Measurements from ENCODE around the gene ECE1.
A peak's percentile ranks its signal among the peaks of the same experiment; 100 is the strongest.
"Not testable (repeated sequence)": the region's sequence is repeated elsewhere in the genome, so short reads cannot be mapped to it uniquely, and the experiment has no call there.

ECE1 gene

DNA sequence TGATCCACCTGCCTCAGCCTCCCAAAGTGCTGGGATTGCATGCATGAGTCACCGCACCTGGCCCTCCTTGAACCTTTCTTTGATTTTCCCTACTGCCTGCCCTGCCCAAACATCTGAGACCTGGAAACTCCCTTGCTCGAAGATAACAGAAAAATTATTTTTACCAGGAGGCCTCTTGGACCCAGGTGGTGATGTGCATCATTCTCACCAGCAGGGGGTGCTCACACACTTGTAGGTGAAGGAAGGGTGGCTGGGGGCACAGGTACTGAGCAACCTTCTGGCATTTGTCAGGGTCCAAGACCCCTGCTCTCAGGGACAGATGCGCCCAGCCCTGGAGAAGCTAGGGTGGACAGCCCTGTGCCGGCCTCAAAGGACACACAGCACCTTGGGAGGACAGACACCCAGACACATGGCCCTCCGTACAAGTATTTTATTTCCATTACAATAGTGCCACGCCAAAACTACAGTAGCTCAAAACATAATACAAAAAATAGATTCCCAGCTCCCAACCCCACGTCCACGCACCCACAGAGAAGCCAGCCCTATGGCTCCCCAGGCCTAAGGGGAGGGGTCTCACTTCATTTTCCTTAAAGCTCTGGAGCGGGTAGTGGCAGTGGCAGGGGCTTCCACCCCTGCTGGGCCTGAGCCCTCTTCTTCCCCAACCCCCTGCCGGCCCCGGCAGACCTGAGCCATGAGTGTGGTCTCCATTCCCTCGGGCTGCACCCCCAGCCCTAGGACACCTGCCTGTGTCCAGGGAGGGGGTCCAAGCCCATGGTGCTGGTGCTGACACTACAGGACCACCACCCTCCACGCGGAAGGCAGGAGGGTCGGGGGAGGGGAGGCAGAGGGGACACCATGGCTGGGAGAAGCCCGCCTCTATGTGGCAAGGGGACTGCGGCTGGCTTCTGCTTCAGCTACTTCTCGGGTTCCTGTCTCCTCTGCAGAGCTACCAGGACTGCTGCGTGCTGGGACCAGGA is 73.1 kb downstream of the ECE1 start:
- Histone ChIP-seq H3K27ac (replicated peaks) (no peak overlapping the region), H3K4me3 (replicated peaks; ENCODE audit: insufficient read depth, low read length) (no peak overlapping the region), H3K27me3 (ENCODE audit: insufficient read depth, poor library complexity, severe bottlenecking) (no peaks in the 10 kb centered on the region)
- peak in 1 of 2 experiments; percentile 64 for DNase-seq (ENCODE audit: low read depth in 1 of 2, low spot score in 1 of 2)
- TF ChIP-seq SPI1 (IDR thresholded peaks at IDR 0.05; ENCODE audit: borderline replicate concordance, low read depth) (no peak), POLR2AphosphoS5 (IDR thresholded peaks at IDR 0.05; ENCODE audit: low read depth) (no peak), GABPA (IDR thresholded peaks at IDR 0.05; ENCODE audit: low read depth) (no peak)
- TF ChIP-seq, protein P1, sequence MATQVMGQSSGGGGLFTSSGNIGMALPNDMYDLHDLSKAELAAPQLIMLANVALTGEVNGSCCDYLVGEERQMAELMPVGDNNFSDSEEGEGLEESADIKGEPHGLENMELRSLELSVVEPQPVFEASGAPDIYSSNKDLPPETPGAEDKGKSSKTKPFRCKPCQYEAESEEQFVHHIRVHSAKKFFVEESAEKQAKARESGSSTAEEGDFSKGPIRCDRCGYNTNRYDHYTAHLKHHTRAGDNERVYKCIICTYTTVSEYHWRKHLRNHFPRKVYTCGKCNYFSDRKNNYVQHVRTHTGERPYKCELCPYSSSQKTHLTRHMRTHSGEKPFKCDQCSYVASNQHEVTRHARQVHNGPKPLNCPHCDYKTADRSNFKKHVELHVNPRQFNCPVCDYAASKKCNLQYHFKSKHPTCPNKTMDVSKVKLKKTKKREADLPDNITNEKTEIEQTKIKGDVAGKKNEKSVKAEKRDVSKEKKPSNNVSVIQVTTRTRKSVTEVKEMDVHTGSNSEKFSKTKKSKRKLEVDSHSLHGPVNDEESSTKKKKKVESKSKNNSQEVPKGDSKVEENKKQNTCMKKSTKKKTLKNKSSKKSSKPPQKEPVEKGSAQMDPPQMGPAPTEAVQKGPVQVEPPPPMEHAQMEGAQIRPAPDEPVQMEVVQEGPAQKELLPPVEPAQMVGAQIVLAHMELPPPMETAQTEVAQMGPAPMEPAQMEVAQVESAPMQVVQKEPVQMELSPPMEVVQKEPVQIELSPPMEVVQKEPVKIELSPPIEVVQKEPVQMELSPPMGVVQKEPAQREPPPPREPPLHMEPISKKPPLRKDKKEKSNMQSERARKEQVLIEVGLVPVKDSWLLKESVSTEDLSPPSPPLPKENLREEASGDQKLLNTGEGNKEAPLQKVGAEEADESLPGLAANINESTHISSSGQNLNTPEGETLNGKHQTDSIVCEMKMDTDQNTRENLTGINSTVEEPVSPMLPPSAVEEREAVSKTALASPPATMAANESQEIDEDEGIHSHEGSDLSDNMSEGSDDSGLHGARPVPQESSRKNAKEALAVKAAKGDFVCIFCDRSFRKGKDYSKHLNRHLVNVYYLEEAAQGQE (IDR thresholded peaks at IDR 0.05; ENCODE audit: insufficient replicate concordance, low read depth) = no peak
- TF ChIP-seq, protein P2, sequence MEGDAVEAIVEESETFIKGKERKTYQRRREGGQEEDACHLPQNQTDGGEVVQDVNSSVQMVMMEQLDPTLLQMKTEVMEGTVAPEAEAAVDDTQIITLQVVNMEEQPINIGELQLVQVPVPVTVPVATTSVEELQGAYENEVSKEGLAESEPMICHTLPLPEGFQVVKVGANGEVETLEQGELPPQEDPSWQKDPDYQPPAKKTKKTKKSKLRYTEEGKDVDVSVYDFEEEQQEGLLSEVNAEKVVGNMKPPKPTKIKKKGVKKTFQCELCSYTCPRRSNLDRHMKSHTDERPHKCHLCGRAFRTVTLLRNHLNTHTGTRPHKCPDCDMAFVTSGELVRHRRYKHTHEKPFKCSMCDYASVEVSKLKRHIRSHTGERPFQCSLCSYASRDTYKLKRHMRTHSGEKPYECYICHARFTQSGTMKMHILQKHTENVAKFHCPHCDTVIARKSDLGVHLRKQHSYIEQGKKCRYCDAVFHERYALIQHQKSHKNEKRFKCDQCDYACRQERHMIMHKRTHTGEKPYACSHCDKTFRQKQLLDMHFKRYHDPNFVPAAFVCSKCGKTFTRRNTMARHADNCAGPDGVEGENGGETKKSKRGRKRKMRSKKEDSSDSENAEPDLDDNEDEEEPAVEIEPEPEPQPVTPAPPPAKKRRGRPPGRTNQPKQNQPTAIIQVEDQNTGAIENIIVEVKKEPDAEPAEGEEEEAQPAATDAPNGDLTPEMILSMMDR (IDR thresholded peaks at IDR 0.05; ENCODE audit: insufficient read depth, low read length) = peak; percentile 69

DNA sequence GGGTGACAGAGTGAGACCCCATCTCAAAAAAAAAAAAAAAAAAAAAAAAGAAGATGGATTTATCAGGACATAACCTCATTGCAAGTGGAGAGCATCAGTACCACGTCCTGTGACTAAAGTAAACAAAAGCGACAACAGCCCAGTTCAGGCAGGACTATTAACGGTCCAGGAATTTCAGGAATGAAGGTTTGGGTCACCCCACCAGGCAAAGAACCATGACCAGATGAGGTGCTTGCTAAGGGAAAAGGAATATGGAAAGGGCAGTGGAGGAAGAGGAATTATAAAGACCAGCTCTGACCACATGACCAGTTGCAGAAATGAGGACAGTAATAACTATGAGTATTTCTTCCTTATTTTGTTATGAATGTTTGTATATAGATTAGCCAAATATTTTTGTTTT is 78.1 kb downstream of the ECE1 start:
- Histone ChIP-seq H3K27me3 (ENCODE audit: insufficient read depth, poor library complexity, severe bottlenecking) (no peaks in the 10 kb centered on the region), H3K27ac (replicated peaks) (no peak overlapping the region), H3K4me3 (replicated peaks; ENCODE audit: insufficient read depth, low read length) (no peak overlapping the region)
- DNase-seq (ENCODE audit: low read depth in 1 of 2, low spot score in 1 of 2) = no peak
- TF ChIP-seq, protein P2 (IDR thresholded peaks at IDR 0.05; ENCODE audit: insufficient read depth, low read length) = no peak
- TF ChIP-seq POLR2AphosphoS5 (IDR thresholded peaks at IDR 0.05; ENCODE audit: low read depth) (no peak), GABPA (IDR thresholded peaks at IDR 0.05; ENCODE audit: low read depth) (no peak), SPI1 (IDR thresholded peaks at IDR 0.05; ENCODE audit: borderline replicate concordance, low read depth) (no peak)
- TF ChIP-seq, protein P1 (IDR thresholded peaks at IDR 0.05; ENCODE audit: insufficient replicate concordance, low read depth) = no peak

DNA sequence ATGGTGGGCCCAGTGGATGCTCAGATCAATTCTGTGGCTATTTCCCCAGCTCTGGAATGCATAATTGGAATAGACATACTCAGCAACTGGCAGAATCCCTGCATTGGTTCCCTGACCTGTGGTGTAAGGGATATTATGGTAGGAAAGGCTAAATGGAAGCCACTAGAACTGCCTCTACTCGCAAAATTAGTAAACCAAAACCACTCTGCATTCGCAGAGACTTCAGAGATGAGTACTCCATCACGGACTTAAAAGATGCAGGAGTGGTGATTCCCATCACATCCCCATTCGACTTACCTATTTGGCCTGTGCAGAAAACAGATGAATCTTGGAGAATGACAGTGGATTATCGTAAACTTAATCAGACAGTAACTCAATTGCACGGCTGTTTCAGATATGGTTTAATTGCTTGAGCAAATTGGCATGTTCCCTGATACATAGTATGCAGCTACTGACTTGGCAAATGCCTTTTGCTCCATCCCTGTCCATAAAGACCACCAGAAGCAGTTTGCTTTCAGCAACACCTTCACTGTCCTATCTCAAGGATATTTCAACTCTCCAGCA is 82.0 kb downstream of the ECE1 start:
- H3K4me3 ChIP-seq (replicated peaks; ENCODE audit: insufficient read depth, low read length); DNase-seq (ENCODE audit: low read depth in 1 of 2, low spot score in 1 of 2); H3K27me3 ChIP-seq (ENCODE audit: insufficient read depth, poor library complexity, severe bottlenecking); H3K27ac ChIP-seq (replicated peaks): not testable (repeated sequence)

DNA sequence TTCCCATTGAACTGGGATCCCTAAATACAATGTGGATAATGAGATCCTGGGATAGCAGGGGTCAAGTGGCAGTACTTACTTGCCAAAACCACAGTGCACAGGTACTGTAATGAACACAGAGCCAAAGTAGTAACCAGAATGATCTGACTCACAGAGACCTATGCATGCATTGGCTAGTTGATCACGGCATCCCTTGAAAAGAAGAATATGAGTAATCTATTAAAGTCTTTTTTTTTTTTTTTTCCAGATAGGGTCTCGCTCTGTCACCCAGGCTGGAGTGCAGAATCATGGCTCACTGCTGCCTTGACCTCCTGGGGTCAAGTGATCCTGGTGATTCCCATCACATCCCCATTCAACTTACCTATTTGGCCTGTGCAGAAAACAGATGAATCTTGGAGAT is 84.1 kb downstream of the ECE1 start:
- Histone ChIP-seq H3K4me3 (replicated peaks; ENCODE audit: insufficient read depth, low read length) (no peak overlapping the region), H3K27me3 (ENCODE audit: insufficient read depth, poor library complexity, severe bottlenecking) (no peaks in the 10 kb centered on the region), H3K27ac (replicated peaks) (no peak overlapping the region)
- TF ChIP-seq, protein P1 (IDR thresholded peaks at IDR 0.05; ENCODE audit: insufficient replicate concordance, low read depth) = no peak
- TF ChIP-seq POLR2AphosphoS5 (IDR thresholded peaks at IDR 0.05; ENCODE audit: low read depth) = no peak
- no peak for DNase-seq (ENCODE audit: low read depth in 1 of 2, low spot score in 1 of 2)

Measured in HL-60 (cell line).